HepG2 (cell line): ENCODE data around the gene SLC13A2. TPM values are rescaled to one million over a fixed set of nuclear protein-coding genes. Genes with fewer than 3 reads are reported as not detected.

ENCODE experiments used
- ATAC-seq: fragments of 200-7000 bp; cut with Tn5 transposase; 3 replicates; pipeline ENCODE4 v1.9.1; 2020; ENCODE audit warnings: mild to moderate bottlenecking, moderate library complexity
- BruUV-seq: library from RNA; stranded (reverse); fragments of 400-500 nt; replicated peaks from 2 replicates; lab custom pipeline; 2021; lab: Mats Ljungman, UMichigan
- CTCF ChIA-PET: fragments of 300-600 bp; formaldehyde crosslinking; extraction: SDS; loops from one replicate; lab custom pipeline; 2021; ENCODE audit warnings: low total read pairs, inconsistent platforms, low intra/inter-chr PET ratio; lab: Yijun Ruan, JAX
- POLR2A ChIA-PET: fragments of 350-600 bp; sonication (Branson Sonifier 250); formaldehyde crosslinking; loops from one replicate; lab custom pipeline; 2020; ENCODE audit warnings: antibody characterized with exemption, inconsistent platforms; lab: Yijun Ruan, JAX
- DNase-seq: peaks from one replicate; pipeline ENCODE4 v3.0.0-alpha.2; 2015; ENCODE audit warnings: low spot score
- FAIRE-seq: peaks from 3 replicates; lab custom pipeline; 2011; peaks lifted over from hg19 to GRCh38; lab: Jason Lieb, UNC
- H2AFZ ChIP-seq: one replicate; pipeline ENCODE4 v1.6.1; 2011; ENCODE audit warnings: low read length, inconsistent platforms
- H3K27ac ChIP-seq: fragments of 300-600 bp; 3 replicates; pipeline ENCODE4 v1.8.0; 2011; ENCODE audit warnings: mixed run types, mild to moderate bottlenecking, mixed read lengths, low read length, inconsistent platforms; ENCODE audit not compliant: insufficient read depth; ENCODE audit errors: extremely low read length
- H3K27me3 ChIP-seq, 2 experiments: fragments of 200-600 bp in 1 of 2; 2 replicates in 1 of 2; 3 replicates in 1 of 2; pipeline versions ENCODE4 v1.6.0 to v1.8.0; 2011; ENCODE audit warnings: low read length in 2 of 2, mild to moderate bottlenecking in 2 of 2, moderate library complexity in 2 of 2, inconsistent platforms in 1 of 2; ENCODE audit not compliant: insufficient read depth in 2 of 2, control insufficient read depth in 1 of 2
- H3K36me3 ChIP-seq, 2 experiments: fragments of 200-600 bp in 1 of 2; replicated peaks in 1 of 2; 2 replicates in 1 of 2; 3 replicates in 1 of 2; pipeline versions ENCODE4 v1.5.1 to v1.8.0; 2011; ENCODE audit warnings: low read length in 2 of 2, inconsistent platforms in 1 of 2; ENCODE audit not compliant: insufficient read depth in 2 of 2, control insufficient read depth in 1 of 2
- H3K4me1 ChIP-seq: 2 replicates; pipeline ENCODE4 v1.5.1; 2012; ENCODE audit warnings: low read length, inconsistent platforms; ENCODE audit not compliant: insufficient read depth
- H3K4me2 ChIP-seq: 2 replicates; pipeline ENCODE4 v1.6.0; 2011; ENCODE audit warnings: low read depth, low read length, inconsistent platforms
- H3K4me3 ChIP-seq, 3 experiments: fragments of 200-600 bp in 1 of 3; sonication (generic), shearing (Covaris generic) in 1 of 3; replicated peaks in 1 of 3; 2 replicates each; pipeline ENCODE4 v1.5.1; 2011 to 2016; ENCODE audit warnings: low read length in 3 of 3, inconsistent platforms in 2 of 3, low read depth in 2 of 3, mild to moderate bottlenecking in 2 of 3, control low read depth in 1 of 3, mixed read lengths in 1 of 3; ENCODE audit not compliant: insufficient read depth in 1 of 3
- H3K79me2 ChIP-seq: one replicate; pipeline ENCODE4 v1.6.1; 2011; ENCODE audit warnings: low read length, inconsistent platforms; ENCODE audit not compliant: insufficient read depth
- H3K9ac ChIP-seq: 2 replicates; pipeline ENCODE4 v1.6.0; 2011; ENCODE audit warnings: mild to moderate bottlenecking, low read depth, low read length, inconsistent platforms; ENCODE audit not compliant: insufficient read depth
- H3K9me3 ChIP-seq: 2 replicates; pipeline ENCODE4 v1.5.1; 2012; ENCODE audit warnings: mild to moderate bottlenecking, low read length
- H4K20me1 ChIP-seq: 2 replicates; pipeline ENCODE4 v1.6.0; 2011; ENCODE audit warnings: inconsistent platforms, mild to moderate bottlenecking, low read length, moderate library complexity; ENCODE audit not compliant: insufficient read depth
- BRD4 ChIP-seq: sonication (generic); formaldehyde crosslinking; IDR thresholded peaks from 2 replicates; pipeline ENCODE4 v1.4.0; 2020; ENCODE audit warnings: missing genetic modification reagents
- EP300 ChIP-seq, 3 experiments: sonication (generic) in 1 of 3; formaldehyde crosslinking in 1 of 3; IDR thresholded peaks; 2 replicates each; pipeline versions ENCODE4 v1.5.1 to v1.6.1; 2011 to 2020; ENCODE audit warnings: low read depth in 2 of 3, low read length in 2 of 3, borderline replicate concordance in 1 of 3, improper control_type of control experiment in 1 of 3, mild to moderate bottlenecking in 1 of 3, missing genetic modification reagents in 1 of 3, moderate library complexity in 1 of 3
- FOSL1 ChIP-seq: sonication (generic); formaldehyde crosslinking; IDR thresholded peaks from 2 replicates; pipeline ENCODE4 v1.9.0; 2021; ENCODE audit warnings: missing genetic modification reagents, borderline replicate concordance
- NRL ChIP-seq: sonication (generic); formaldehyde crosslinking; IDR thresholded peaks from 2 replicates; pipeline ENCODE4 v1.5.0; 2020; ENCODE audit warnings: missing genetic modification reagents, mild to moderate bottlenecking, moderate library complexity, borderline replicate concordance
- POLR2AphosphoS2 ChIP-seq: IDR thresholded peaks from 2 replicates; pipeline ENCODE4 v1.6.1; 2011; ENCODE audit warnings: low read depth, low read length, improper control_type of control experiment
- RCOR2 ChIP-seq: IDR thresholded peaks from 2 replicates; pipeline ENCODE4 v1.6.1; 2016; ENCODE audit warnings: missing biosample characterization, missing genetic modification reagents
- RORA ChIP-seq: sonication (generic); formaldehyde crosslinking; IDR thresholded peaks from 2 replicates; pipeline ENCODE4 v1.5.0; 2020; ENCODE audit warnings: mild to moderate bottlenecking, missing genetic modification reagents, moderate library complexity
- ZBTB43 ChIP-seq: sonication (generic); formaldehyde crosslinking; conservative IDR thresholded peaks from 2 replicates; pipeline ENCODE4 v1.4.0; 2020; ENCODE audit warnings: missing genetic modification reagents
- ZFP36L1 ChIP-seq: sonication (generic); formaldehyde crosslinking; IDR thresholded peaks from 2 replicates; pipeline ENCODE4 v1.8.0; 2022; ENCODE audit warnings: mild to moderate bottlenecking, missing genetic modification reagents, moderate library complexity
- ZMYM2 ChIP-seq: sonication (generic); formaldehyde crosslinking; IDR thresholded peaks from 2 replicates; pipeline ENCODE4 v1.8.0; 2022; ENCODE audit warnings: mild to moderate bottlenecking, missing genetic modification reagents
- ZNF205 ChIP-seq: IDR thresholded peaks from 2 replicates; pipeline ENCODE4 v1.6.1; 2018; ENCODE audit warnings: missing biosample characterization, missing genetic modification reagents
- ZNF230 ChIP-seq: sonication (generic); formaldehyde crosslinking; IDR thresholded peaks from 2 replicates; pipeline ENCODE4 v1.4.0; 2020; ENCODE audit warnings: mild to moderate bottlenecking, missing genetic modification reagents
- ZNF296 ChIP-seq: sonication (generic); formaldehyde crosslinking; conservative IDR thresholded peaks from 2 replicates; pipeline ENCODE4 v1.5.0; 2020; ENCODE audit warnings: mild to moderate bottlenecking, missing genetic modification reagents
- ZNF597 ChIP-seq: sonication (generic); formaldehyde crosslinking; IDR thresholded peaks from 2 replicates; pipeline ENCODE4 v1.5.0; 2020; ENCODE audit warnings: missing genetic modification reagents
- ZNF770 ChIP-seq: sonication (generic); formaldehyde crosslinking; IDR thresholded peaks from 2 replicates; pipeline ENCODE4 v1.5.0; 2020; ENCODE audit warnings: mild to moderate bottlenecking, missing genetic modification reagents
- WGBS: methylation state at CpG from one replicate; pipeline ENCODE4 v1.1.6; 2017; ENCODE audit warnings: low lambda C conversion rate; 5-methylcytosine and 5-hydroxymethylcytosine counted together
- in situ Hi-C: cut with HindIII; loops from 2 replicates; pipeline ENCODE4 v1.10.0; 2017; ENCODE audit warnings: low pct_unique_long_range_greater_than_20kb; ENCODE audit not compliant: extremely low pct_ligation_motif_present
- intact Hi-C: fragments of 100-400 bp; cut with micrococcal nuclease; formaldehyde crosslinking; loops from one replicate; pipeline ENCODE4 v1.10.0; 2022; ENCODE audit not compliant: unreplicated experiment
- polyA plus RNA-seq, 8 experiments: library from polyadenylated mRNA; depleted of rRNA in 3 of 8; stranded (reverse) in 7 of 8; unstranded in 1 of 8; fragments of >200 nt; fragmentation: Illumina TruSeq in 4 of 8; extraction: Trizol in 4 of 8; gene quantifications; 2 replicates each; pipeline versions ENCODE4 v1.2.1 to v1.2.3, GENCODE V29; 2011 to 2016; ENCODE audit warnings: low read depth in 4 of 8, missing spikeins in 1 of 8, mixed read lengths in 1 of 8; ENCODE audit not compliant: insufficient read depth in 1 of 8
- total RNA-seq, 5 experiments: library from RNA; depleted of rRNA; stranded (reverse); fragments of >200 nt; fragmentation: Illumina TruSeq; extraction: Trizol; gene quantifications; 2 replicates each; pipeline ENCODE4 v1.2.3, GENCODE V29; 2016; ENCODE audit warnings: low read depth in 1 of 5

SLC13A2 gene
- total and polyA plus RNA-seq, 2 of the 13 experiments (the other 11 are each of a cell fraction or from before 2014, with no cell fraction given): 0.07 TPM; not detected in 1

GRCh38 chr17:28495635-28496034, 22.2 kb downstream of the SLC13A2 start:
- Histone ChIP-seq H3K4me2 (no peak overlapping the region), H3K79me2 (no peaks in the 10 kb centered on the region), H3K27me3 (peaks cover 1 to 16% of the 10 kb centered on the region in 2 experiments; a peak in 2 of 5 replicates), H3K4me3 (no peak overlapping the region), H3K4me1 (peaks cover 11% of the 10 kb centered on the region), H3K9me3 (no peaks in the 10 kb centered on the region), H2AFZ (no peak overlapping the region), H3K27ac (no peak overlapping the region), H3K36me3 (no peaks in the 10 kb centered on the region), H3K9ac (no peak overlapping the region), H4K20me1 (no peaks in the 10 kb centered on the region)
- POLR2A ChIA-PET: no interaction called here
- no TSS peak for BruUV-seq
- WGBS: 26% methylated on average over 6 of the region's 8 CpGs
- in situ Hi-C loops (loop anchor here (5.0 kb wide), 1 partner anchor 37 kb away; no protein-coding TSS in a partner anchor), intact Hi-C loops (no loop called here)
- DNase-seq (no peak), ATAC-seq (no peak), FAIRE-seq (no peak)
- CTCF ChIA-PET: interaction anchor here (1.1 to 2.0 kb wide), 2 partner anchors 45 to 118 kb away, joined by 4 to 45 read pairs; no protein-coding TSS in a partner anchor
- no peak for TF ChIP-seq EP300 (IDR thresholded peaks at IDR 0.05; ENCODE audit: low read depth in 2 of 2, low read length in 2 of 2)
- TF ChIP-seq EP300 (CRISPR knock-in tag; IDR thresholded peaks at IDR 0.05; ENCODE audit: borderline replicate concordance): no peak
- TF ChIP-seq ZBTB43 (CRISPR knock-in tag): no peak
- TF ChIP-seq NRL (CRISPR knock-in tag): no peak
- no peak for TF ChIP-seq BRD4
- TF ChIP-seq ZFP36L1: no peak

- no peaks in the 10 kb centered on the region for H3K79me2 ChIP-seq
- 35% methylated on average over 4 of the region's 9 CpGs for WGBS
- BruUV-seq: no TSS peak
- POLR2A ChIA-PET: no interaction called here
- H3K36me3 ChIP-seq: no peaks in the 10 kb centered on the region
- H3K9ac ChIP-seq: no peak overlapping the region
- H3K9me3 ChIP-seq: no peaks in the 10 kb centered on the region
- H4K20me1 ChIP-seq: no peaks in the 10 kb centered on the region
- ATAC-seq (no peak), DNase-seq (no peak), FAIRE-seq (no peak)
- H3K27me3 ChIP-seq: peaks cover 1 to 11% of the 10 kb centered on the region in 2 experiments; a peak in 3 of 5 replicates
- CTCF ChIA-PET: no interaction called here
- in situ Hi-C loops: loop anchor here (5.0 kb wide), 1 partner anchor 34 kb away; no protein-coding TSS in a partner anchor
- no peak overlapping the region for H3K4me3 ChIP-seq
- H3K27ac ChIP-seq: no peak overlapping the region
- no peak overlapping the region for H2AFZ ChIP-seq
- H3K4me1 ChIP-seq: peaks cover 8% of the 10 kb centered on the region
- no peak overlapping the region for H3K4me2 ChIP-seq
- intact Hi-C loops: no loop called here
- no peak for TF ChIP-seq ZMYM2 (CRISPR knock-in tag)
- no peak for TF ChIP-seq RORA (CRISPR knock-in tag)
- no peak for TF ChIP-seq ZNF230 (CRISPR knock-in tag)
- TF ChIP-seq ZNF770: no peak
- TF ChIP-seq POLR2AphosphoS2: no peak
- TF ChIP-seq RCOR2 (CRISPR knock-in tag): no peak
- TF ChIP-seq ZNF597: no peak
- TF ChIP-seq ZNF296 (CRISPR knock-in tag): no peak
- no peak for TF ChIP-seq ZNF205
- no peak for TF ChIP-seq FOSL1
Observed at GRCh38 chr17:28497931-28498330, 24.5 kb downstream of the SLC13A2 start.
